Calu3 (cell line): ENCODE results near the gene DNER. TPM values are rescaled to one million over a fixed set of nuclear protein-coding genes. Genes with fewer than 3 reads are reported as not detected.
"Not testable (repeated sequence)": the region's sequence is repeated elsewhere in the genome, so short reads cannot be mapped to it uniquely, and the experiment has no call there.

ENCODE experiments used
- BruUV-seq: library from RNA; stranded (reverse); fragments of 400-500 nt; replicated peaks from 2 replicates; lab custom pipeline; 2021; lab: Mats Ljungman, UMichigan
- CTCF ChIA-PET: fragments of 300-600 bp; sonication (Branson Sonifier 250); formaldehyde crosslinking; loops from one replicate; lab custom pipeline; 2022; ENCODE audit warnings: antibody characterized with exemption; lab: Charles Lee
- DNase-seq: peaks from one replicate; pipeline ENCODE4 v3.0.0; 2022
- H3K27ac Mint-ChIP-seq: one replicate; pipeline ENCODE4 v1.8.0; 2022; ENCODE audit warnings: mixed read lengths; ENCODE audit not compliant: unreplicated experiment
- H3K27me3 Mint-ChIP-seq: one replicate; pipeline ENCODE4 v1.8.0; 2022; ENCODE audit warnings: mixed read lengths; ENCODE audit not compliant: unreplicated experiment
- H3K36me3 Mint-ChIP-seq: one replicate; pipeline ENCODE4 v1.8.0; 2022; ENCODE audit warnings: mild to moderate bottlenecking, moderate library complexity, mixed read lengths; ENCODE audit not compliant: insufficient read depth, unreplicated experiment
- H3K4me1 Mint-ChIP-seq: one replicate; pipeline ENCODE4 v1.8.0; 2022; ENCODE audit warnings: mild to moderate bottlenecking, low read depth, mixed read lengths; ENCODE audit not compliant: unreplicated experiment
- H3K4me3 Mint-ChIP-seq: one replicate; pipeline ENCODE4 v1.8.0; 2022; ENCODE audit warnings: mild to moderate bottlenecking, low read depth, moderate library complexity, mixed read lengths; ENCODE audit not compliant: unreplicated experiment
- H3K9me3 Mint-ChIP-seq: one replicate; pipeline ENCODE4 v1.8.0; 2022; ENCODE audit warnings: low read depth, mixed read lengths; ENCODE audit not compliant: unreplicated experiment
- CTCF ChIP-seq: fragments of 200-600 bp; IDR thresholded peaks from one replicate; pipeline ENCODE4 v1.8.0; 2022; ENCODE audit warnings: antibody characterized with exemption; ENCODE audit not compliant: unreplicated experiment
- intact Hi-C: fragments of 100-400 bp; cut with micrococcal nuclease; formaldehyde crosslinking; loops from one replicate; pipeline ENCODE4 v1.10.0; 2022; ENCODE audit not compliant: unreplicated experiment
- total RNA-seq: library from RNA; stranded (reverse); gene quantifications from 2 replicates; pipeline ENCODE4 v1.2.3, GENCODE V29; 2022

Gene DNER
- total RNA-seq, 1 experiment from 2014 or later = 1.1 TPM

DNA sequence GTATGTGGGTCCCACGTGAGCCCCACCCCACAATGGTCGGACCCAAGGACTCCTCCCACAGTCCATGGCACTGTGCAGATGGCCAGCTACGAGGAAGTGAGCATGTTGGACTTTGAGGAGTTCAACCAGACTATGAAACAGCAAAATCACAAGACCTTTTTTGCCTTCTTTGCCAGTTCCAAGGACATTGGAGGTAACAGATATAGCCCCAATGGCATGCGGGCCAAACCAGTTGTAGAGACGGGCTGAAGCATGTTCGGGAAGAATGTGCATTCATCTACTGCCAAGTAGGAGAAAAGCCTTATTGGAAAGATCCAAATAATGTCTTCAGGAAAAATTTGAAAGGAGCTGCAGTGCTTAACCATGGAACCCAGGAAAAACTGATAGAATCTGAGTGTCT lies 12.6 kb downstream of the DNER start:
- CTCF ChIA-PET = no interaction called here
- no peaks in the 10 kb centered on the region for H3K9me3 Mint-ChIP-seq
- H3K4me3 Mint-ChIP-seq = no peak overlapping the region
- no peak for DNase-seq
- no peaks in the 10 kb centered on the region for H3K36me3 Mint-ChIP-seq
- no peaks in the 10 kb centered on the region for H3K4me1 Mint-ChIP-seq
- no peak for TF ChIP-seq CTCF
- no TSS peak for BruUV-seq
- H3K27me3 Mint-ChIP-seq = no peaks in the 10 kb centered on the region
- intact Hi-C loops = no loop called here
- no peak overlapping the region for H3K27ac Mint-ChIP-seq

GRCh38 chr2:229701062-229701461 lies 13.3 kb downstream of the DNER start:
- no peaks in the 10 kb centered on the region for H3K9me3 Mint-ChIP-seq
- H3K36me3 Mint-ChIP-seq = no peaks in the 10 kb centered on the region
- H3K4me1 Mint-ChIP-seq = no peaks in the 10 kb centered on the region
- CTCF ChIA-PET = no interaction called here
- DNase-seq = no peak
- no peak overlapping the region for H3K27ac Mint-ChIP-seq
- no TSS peak for BruUV-seq
- no peak for TF ChIP-seq CTCF
- no peaks in the 10 kb centered on the region for H3K27me3 Mint-ChIP-seq
- intact Hi-C loops = no loop called here
- H3K4me3 Mint-ChIP-seq = no peak overlapping the region

DNA sequence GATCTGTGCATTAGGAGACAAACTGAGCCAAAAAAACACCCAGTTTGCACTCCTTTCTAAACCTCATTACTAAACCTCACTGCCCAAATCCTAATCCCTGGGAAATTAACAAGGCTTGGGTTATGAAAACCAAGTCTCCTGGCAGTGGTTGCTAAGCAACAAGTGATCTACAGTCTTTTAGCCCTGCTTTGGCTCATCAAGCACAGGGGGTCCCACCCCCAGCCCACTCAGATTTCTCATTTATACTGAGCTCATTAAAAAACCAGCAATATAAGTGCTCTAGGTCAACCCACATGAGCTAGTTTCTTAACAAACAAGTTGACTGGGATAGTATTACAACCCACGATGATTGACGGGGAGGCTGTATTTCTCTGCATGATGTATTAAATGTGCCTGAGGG lies 18.4 kb downstream of the DNER start:
- CTCF ChIA-PET = no interaction called here

GRCh38 chr2:229693845-229694244 lies 20.5 kb downstream of the DNER start:
- H3K9me3 Mint-ChIP-seq, DNase-seq, H3K4me3 Mint-ChIP-seq, BruUV-seq, H3K4me1 Mint-ChIP-seq, H3K27ac Mint-ChIP-seq, intact Hi-C loops, H3K36me3 Mint-ChIP-seq, CTCF ChIA-PET: not testable (repeated sequence)
- peaks cover 13% of the 10 kb centered on the region for H3K27me3 Mint-ChIP-seq

More for the DNA sequence above, 18.4 kb downstream of the DNER start:
- Mint-ChIP-seq H3K27ac (no peak overlapping the region), H3K4me1 (no peaks in the 10 kb centered on the region), H3K4me3 (no peak overlapping the region), H3K9me3 (no peaks in the 10 kb centered on the region), H3K27me3 (peaks cover 2% of the 10 kb centered on the region), H3K36me3 (no peaks in the 10 kb centered on the region)
- no peak for TF ChIP-seq CTCF
- intact Hi-C loops = no loop called here
- no peak for DNase-seq
- no TSS peak for BruUV-seq

DNA sequence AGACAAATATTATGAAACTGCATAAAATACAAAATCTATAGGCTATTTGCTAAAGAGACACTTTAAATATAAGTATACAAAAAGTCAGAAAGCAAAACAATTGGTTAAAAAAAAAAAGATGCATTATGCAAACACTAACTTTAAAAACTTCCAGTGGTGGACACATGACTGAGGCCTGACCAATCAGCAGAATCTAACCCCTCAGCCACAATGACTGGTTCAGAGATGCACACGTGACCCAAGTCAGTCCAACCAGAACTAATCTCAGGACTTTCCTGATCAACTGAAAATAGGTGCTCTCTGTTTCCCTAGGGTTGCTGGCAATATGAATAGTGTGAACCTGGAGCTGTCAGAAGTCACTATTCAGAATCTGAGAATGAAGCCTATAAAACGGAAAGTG lies 22.7 kb downstream of the DNER start:
- H3K4me1 Mint-ChIP-seq = no peaks in the 10 kb centered on the region
- no peaks in the 10 kb centered on the region for H3K9me3 Mint-ChIP-seq
- CTCF ChIA-PET = no interaction called here
- no peak for DNase-seq
- peaks cover 13% of the 10 kb centered on the region for H3K27me3 Mint-ChIP-seq
- no TSS peak for BruUV-seq
- H3K27ac Mint-ChIP-seq = no peak overlapping the region
- no peak for TF ChIP-seq CTCF
- no peak overlapping the region for H3K4me3 Mint-ChIP-seq
- H3K36me3 Mint-ChIP-seq = no peaks in the 10 kb centered on the region
- intact Hi-C loops = no loop called here
